Fibroblast of the aortic adventitia (primary cell): Measurements from ENCODE around the gene PLCL1. TPM values are rescaled to one million over a fixed set of nuclear protein-coding genes. Genes with fewer than 3 reads are reported as not detected.
"Not testable (repeated sequence)": the region's sequence is repeated elsewhere in the genome, so short reads cannot be mapped to it uniquely, and the experiment has no call there.

ENCODE experiments used
- DNase-seq: peaks from one replicate; pipeline ENCODE4 v3.0.0-alpha.2; 2010; ENCODE audit warnings: low read depth
- H3K4me3 ChIP-seq: 2 replicates; pipeline ENCODE4 v1.5.1; 2011; ENCODE audit warnings: low read depth, mild to moderate bottlenecking, control low read depth, low read length, moderate library complexity
- total RNA-seq: library from RNA; depleted of rRNA; stranded (reverse); fragments of >200 nt; gene quantifications from 2 replicates; pipeline ENCODE4 v1.2.3, GENCODE V29; 2012; ENCODE audit warnings: low replicate concordance
- TF ChIP-seq, protein P1 (sequence below): IDR thresholded peaks from 2 replicates; pipeline ENCODE4 v1.5.1; 2011; ENCODE audit warnings: mild to moderate bottlenecking, low read length, control low read depth, inconsistent platforms; ENCODE audit not compliant: insufficient read depth

PLCL1 gene
- total RNA-seq, 1 donor = 17.7 TPM

DNA sequence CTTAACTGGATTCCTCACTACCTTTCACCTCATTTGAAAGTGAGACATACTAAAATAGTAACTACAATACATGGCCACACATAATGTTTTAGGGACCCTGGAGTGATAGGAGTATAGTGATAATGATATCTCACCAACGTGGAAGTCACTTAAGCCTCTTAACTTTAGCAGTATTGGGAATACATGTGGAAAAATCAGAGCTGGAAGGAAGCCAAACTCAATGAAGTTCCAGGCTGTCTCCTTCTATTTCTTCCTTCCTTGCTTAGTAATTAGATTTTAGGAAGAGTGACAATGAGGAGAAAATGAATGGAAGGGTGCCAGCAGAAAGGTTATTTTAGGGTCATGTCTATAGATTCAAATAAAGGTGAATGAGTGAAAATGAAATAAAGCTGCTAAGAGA, 387.3 kb downstream of the PLCL1 start:
- no peak overlapping the region for H3K4me3 ChIP-seq
- no peak for DNase-seq
- TF ChIP-seq, protein P1, sequence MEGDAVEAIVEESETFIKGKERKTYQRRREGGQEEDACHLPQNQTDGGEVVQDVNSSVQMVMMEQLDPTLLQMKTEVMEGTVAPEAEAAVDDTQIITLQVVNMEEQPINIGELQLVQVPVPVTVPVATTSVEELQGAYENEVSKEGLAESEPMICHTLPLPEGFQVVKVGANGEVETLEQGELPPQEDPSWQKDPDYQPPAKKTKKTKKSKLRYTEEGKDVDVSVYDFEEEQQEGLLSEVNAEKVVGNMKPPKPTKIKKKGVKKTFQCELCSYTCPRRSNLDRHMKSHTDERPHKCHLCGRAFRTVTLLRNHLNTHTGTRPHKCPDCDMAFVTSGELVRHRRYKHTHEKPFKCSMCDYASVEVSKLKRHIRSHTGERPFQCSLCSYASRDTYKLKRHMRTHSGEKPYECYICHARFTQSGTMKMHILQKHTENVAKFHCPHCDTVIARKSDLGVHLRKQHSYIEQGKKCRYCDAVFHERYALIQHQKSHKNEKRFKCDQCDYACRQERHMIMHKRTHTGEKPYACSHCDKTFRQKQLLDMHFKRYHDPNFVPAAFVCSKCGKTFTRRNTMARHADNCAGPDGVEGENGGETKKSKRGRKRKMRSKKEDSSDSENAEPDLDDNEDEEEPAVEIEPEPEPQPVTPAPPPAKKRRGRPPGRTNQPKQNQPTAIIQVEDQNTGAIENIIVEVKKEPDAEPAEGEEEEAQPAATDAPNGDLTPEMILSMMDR = no peak

DNA sequence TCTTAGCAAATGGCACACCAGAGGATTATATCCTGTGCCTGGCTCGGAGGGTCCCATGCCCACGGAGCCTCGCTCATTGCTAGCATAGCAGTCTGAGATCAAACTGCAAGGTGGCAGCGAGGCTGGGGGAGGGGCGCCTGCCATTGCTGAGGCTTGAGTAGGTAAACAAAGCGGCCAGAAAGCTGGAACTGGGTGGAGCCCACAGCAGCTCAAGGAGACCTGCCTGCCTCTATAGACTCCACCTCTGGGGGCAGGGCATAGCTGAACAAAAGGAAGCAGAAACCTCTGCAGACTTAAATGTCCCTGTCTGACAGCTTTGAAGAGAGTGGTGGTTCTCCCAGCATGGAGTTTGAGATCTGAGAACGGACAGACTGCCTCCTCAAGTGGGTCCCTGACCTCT, 392.2 kb downstream of the PLCL1 start:
- not testable (repeated sequence) for H3K4me3 ChIP-seq, DNase-seq

Other genes starting within 250 kb of the PLCL1 start
- 6.4 and 16.4 TPM in 2 replicates for gene RFTN2, start 129.0 kb upstream of the PLCL1 start, total RNA-seq
- 1.6 and 3.5 TPM in 2 replicates for gene MARS2, start 99.2 kb upstream of the PLCL1 start, total RNA-seq
- not detected in 2 replicates for gene BOLL, start 19.3 kb upstream of the PLCL1 start, total RNA-seq